Neural progenitor cell (in vitro differentiated cells): ENCODE results near the gene PTPRC. TPM values are rescaled to one million over a fixed set of nuclear protein-coding genes. Genes with fewer than 3 reads are reported as not detected.

Source experiments
- DNase-seq: peaks from one replicate; pipeline ENCODE4 v3.0.0-alpha.2; 2016; ENCODE audit warnings: low spot score
- H2AFZ ChIP-seq: fragments of 200-600 bp; sonication (generic); replicated peaks from 2 replicates; pipeline ENCODE4 v1.6.1; 2016; ENCODE audit warnings: antibody characterized with exemption
- H3F3A ChIP-seq: fragments of 200-600 bp; sonication (generic); 2 replicates; pipeline ENCODE4 v1.6.1; 2016; ENCODE audit warnings: antibody characterized with exemption, low read depth
- H3K27ac ChIP-seq: fragments of 200-600 bp; sonication (generic); 2 replicates; pipeline ENCODE4 v1.5.1; 2016; ENCODE audit warnings: mild to moderate bottlenecking
- H3K27me3 ChIP-seq: fragments of 200-600 bp; sonication (generic); 2 replicates; pipeline ENCODE4 v1.6.1; 2016; ENCODE audit warnings: mild to moderate bottlenecking, moderate library complexity
- H3K36me3 ChIP-seq: fragments of 200-600 bp; sonication (generic); 2 replicates; pipeline ENCODE4 v1.5.1; 2016
- H3K4me1 ChIP-seq: fragments of 200-600 bp; sonication (generic); 2 replicates; pipeline ENCODE4 v1.6.1; 2016; ENCODE audit warnings: mixed run types
- H3K4me2 ChIP-seq: fragments of 200-600 bp; sonication (generic); 2 replicates; pipeline ENCODE4 v1.6.1; 2016
- H3K4me3 ChIP-seq: fragments of 200-600 bp; sonication (generic); 2 replicates; pipeline ENCODE4 v1.5.1; 2016
- H3K79me2 ChIP-seq: fragments of 200-600 bp; sonication (generic); 2 replicates; pipeline ENCODE4 v1.6.1; 2016; ENCODE audit warnings: low read depth
- H3K9ac ChIP-seq: fragments of 200-600 bp; sonication (generic); 2 replicates; pipeline ENCODE4 v1.6.1; 2016
- H3K9me3 ChIP-seq: fragments of 200-600 bp; sonication (generic); 2 replicates; pipeline ENCODE4 v1.5.1; 2016; ENCODE audit warnings: low read depth
- H4K20me1 ChIP-seq: fragments of 200-600 bp; sonication (generic); 2 replicates; pipeline ENCODE4 v1.6.1; 2016; ENCODE audit warnings: low read depth
- H3K27ac Mint-ChIP-seq: 3 replicates; pipeline ENCODE4 v1.8.0; 2021; ENCODE audit warnings: mixed read lengths
- H3K27me3 Mint-ChIP-seq: 2 replicates; pipeline ENCODE4 v1.8.0; 2022; ENCODE audit warnings: low read depth, mild to moderate bottlenecking, inconsistent platforms, moderate library complexity, mixed read lengths; ENCODE audit not compliant: insufficient read depth
- H3K36me3 Mint-ChIP-seq: 3 replicates; pipeline ENCODE4 v1.8.0; 2021; ENCODE audit warnings: mixed read lengths
- H3K4me1 Mint-ChIP-seq: 3 replicates; pipeline ENCODE4 v1.8.0; 2021; ENCODE audit warnings: mixed read lengths
- H3K4me3 Mint-ChIP-seq: 3 replicates; pipeline ENCODE4 v1.8.0; 2021; ENCODE audit warnings: mild to moderate bottlenecking, moderate library complexity, mixed read lengths
- H3K9me3 Mint-ChIP-seq: 3 replicates; pipeline ENCODE4 v1.8.0; 2020; ENCODE audit warnings: mixed read lengths
- EZH2 ChIP-seq: fragments of 200-600 bp; sonication (generic); IDR thresholded peaks from 2 replicates; pipeline ENCODE4 v1.6.1; 2017; ENCODE audit warnings: antibody characterized with exemption, mild to moderate bottlenecking, moderate library complexity
- EZH2phosphoT487 ChIP-seq: fragments of 200-600 bp; sonication (generic); IDR thresholded peaks from 2 replicates; pipeline ENCODE4 v1.6.1; 2017; ENCODE audit warnings: antibody characterized with exemption
- total RNA-seq: library from RNA; depleted of rRNA; stranded (reverse); fragments of >200 nt; gene quantifications from 2 replicates; pipeline ENCODE4 v1.2.3, GENCODE V29; 2015; ENCODE audit warnings: low replicate concordance
- TF ChIP-seq, protein P1 (sequence below): fragments of 200-600 bp; sonication (generic); IDR thresholded peaks from 2 replicates; pipeline ENCODE4 v1.5.1; 2017; ENCODE audit warnings: antibody characterized with exemption, mild to moderate bottlenecking

The PTPRC gene
- total RNA-seq, 1 donor from 2014 or later, result not detected

DNA sequence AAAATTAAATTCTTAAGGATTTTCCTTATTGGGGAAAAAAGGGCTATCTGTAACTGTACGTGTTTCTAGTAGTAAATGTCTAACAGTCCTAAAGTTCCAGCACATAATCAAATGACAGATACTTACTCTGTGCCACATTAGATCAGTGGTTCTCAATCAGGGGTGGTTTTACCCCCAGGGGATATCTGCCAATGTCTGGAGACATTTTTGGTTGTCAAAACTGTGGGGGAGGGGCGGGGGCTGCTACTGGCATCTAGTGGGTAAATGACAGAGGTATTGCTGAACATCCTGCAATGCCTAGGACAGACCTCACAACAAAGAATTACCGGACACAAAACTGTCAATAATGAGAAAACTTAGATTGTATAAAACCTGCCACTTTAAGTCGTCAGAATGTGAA is 33.4 kb upstream of the PTPRC start:
- DNase-seq, result peak; percentile 15
- peak overlapping the region; percentile 25 for H3K4me3 Mint-ChIP-seq
- H3K4me1 Mint-ChIP-seq, result peaks cover 32% of the 10 kb centered on the region
- Histone ChIP-seq H2AFZ (no peak overlapping the region), H3K27me3 (no peaks in the 10 kb centered on the region), H3K4me2 (peak overlapping the region; percentile 62), H3K36me3 (no peaks in the 10 kb centered on the region), H3K9me3 (no peaks in the 10 kb centered on the region), H3F3A (no peaks in the 10 kb centered on the region), H3K27ac (no peak overlapping the region), H4K20me1 (no peaks in the 10 kb centered on the region), H3K4me3 (no peak overlapping the region), H3K9ac (no peak overlapping the region), H3K4me1 (peaks cover 15% of the 10 kb centered on the region), H3K79me2 (no peaks in the 10 kb centered on the region)
- TF ChIP-seq, protein P1, sequence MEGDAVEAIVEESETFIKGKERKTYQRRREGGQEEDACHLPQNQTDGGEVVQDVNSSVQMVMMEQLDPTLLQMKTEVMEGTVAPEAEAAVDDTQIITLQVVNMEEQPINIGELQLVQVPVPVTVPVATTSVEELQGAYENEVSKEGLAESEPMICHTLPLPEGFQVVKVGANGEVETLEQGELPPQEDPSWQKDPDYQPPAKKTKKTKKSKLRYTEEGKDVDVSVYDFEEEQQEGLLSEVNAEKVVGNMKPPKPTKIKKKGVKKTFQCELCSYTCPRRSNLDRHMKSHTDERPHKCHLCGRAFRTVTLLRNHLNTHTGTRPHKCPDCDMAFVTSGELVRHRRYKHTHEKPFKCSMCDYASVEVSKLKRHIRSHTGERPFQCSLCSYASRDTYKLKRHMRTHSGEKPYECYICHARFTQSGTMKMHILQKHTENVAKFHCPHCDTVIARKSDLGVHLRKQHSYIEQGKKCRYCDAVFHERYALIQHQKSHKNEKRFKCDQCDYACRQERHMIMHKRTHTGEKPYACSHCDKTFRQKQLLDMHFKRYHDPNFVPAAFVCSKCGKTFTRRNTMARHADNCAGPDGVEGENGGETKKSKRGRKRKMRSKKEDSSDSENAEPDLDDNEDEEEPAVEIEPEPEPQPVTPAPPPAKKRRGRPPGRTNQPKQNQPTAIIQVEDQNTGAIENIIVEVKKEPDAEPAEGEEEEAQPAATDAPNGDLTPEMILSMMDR, result no peak
- TF ChIP-seq EZH2 (no peak), EZH2phosphoT487 (no peak)
- H3K27me3 Mint-ChIP-seq, result peaks cover 5% of the 10 kb centered on the region
- H3K36me3 Mint-ChIP-seq, result no peaks in the 10 kb centered on the region
- peaks cover 3% of the 10 kb centered on the region for H3K9me3 Mint-ChIP-seq
- peak overlapping the region; percentile 36 for H3K27ac Mint-ChIP-seq

DNA sequence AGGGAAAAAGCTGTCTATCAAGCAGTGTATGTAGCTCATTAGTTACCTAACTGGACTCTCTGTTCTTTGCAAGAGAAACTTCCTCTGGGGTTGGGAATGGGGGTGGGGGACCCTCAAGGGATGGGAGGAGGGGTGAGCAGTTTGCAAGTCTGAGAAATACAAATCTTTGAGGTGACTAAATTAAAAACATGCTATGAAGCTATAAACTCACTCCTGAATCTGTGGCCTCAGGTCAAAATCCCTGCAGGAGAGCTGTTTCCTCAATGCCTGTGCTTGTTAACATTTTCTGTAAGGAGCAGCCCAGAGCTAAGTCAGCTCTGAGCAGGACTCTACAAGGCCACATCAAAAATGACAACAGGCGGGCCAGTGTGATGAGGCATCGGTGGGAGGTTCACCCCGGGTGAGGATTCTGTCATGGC is 32.8 kb upstream of the PTPRC start:
- Mint-ChIP-seq H3K36me3 (no peaks in the 10 kb centered on the region), H3K4me1 (peaks cover 32% of the 10 kb centered on the region), H3K27me3 (peaks cover 5% of the 10 kb centered on the region), H3K27ac (peak overlapping the region; percentile 47), H3K4me3 (peak overlapping the region; percentile 33), H3K9me3 (peaks cover 3% of the 10 kb centered on the region)
- Histone ChIP-seq H3K4me3 (no peak overlapping the region), H3K79me2 (no peaks in the 10 kb centered on the region), H3K9me3 (no peaks in the 10 kb centered on the region), H3K27me3 (no peaks in the 10 kb centered on the region), H3K27ac (no peak overlapping the region), H2AFZ (no peak overlapping the region), H3K4me2 (peak overlapping the region; percentile 62), H3K4me1 (peaks cover 15% of the 10 kb centered on the region), H3F3A (no peaks in the 10 kb centered on the region), H3K36me3 (no peaks in the 10 kb centered on the region), H4K20me1 (no peaks in the 10 kb centered on the region), H3K9ac (no peak overlapping the region)
- TF ChIP-seq EZH2 (no peak), EZH2phosphoT487 (no peak)
- TF ChIP-seq, protein P1, result no peak
- DNase-seq, result peak; percentile 17

DNA sequence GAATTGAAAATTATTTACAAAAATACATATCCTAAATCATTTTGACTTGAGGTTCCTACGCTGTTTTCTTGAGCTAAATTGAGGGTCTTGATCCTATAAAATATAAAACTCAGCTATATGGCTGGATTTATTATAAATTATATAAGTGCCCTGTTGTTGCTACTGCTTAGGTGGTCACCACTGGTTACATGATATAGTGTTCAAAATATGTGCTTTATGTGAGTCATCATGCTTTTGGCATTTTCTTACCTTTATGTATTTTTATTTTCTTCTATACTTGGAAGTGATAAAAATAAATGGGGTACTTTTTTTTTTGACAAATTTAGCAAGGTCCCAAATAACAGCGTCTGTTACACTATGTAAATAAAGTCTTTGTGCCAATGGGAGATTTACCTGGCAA is 31.1 kb upstream of the PTPRC start:
- Histone ChIP-seq H3F3A (no peaks in the 10 kb centered on the region), H3K36me3 (no peaks in the 10 kb centered on the region), H3K79me2 (no peaks in the 10 kb centered on the region), H3K4me1 (peaks cover 15% of the 10 kb centered on the region), H3K27me3 (no peaks in the 10 kb centered on the region), H3K4me3 (no peak overlapping the region), H3K4me2 (no peak overlapping the region), H3K9ac (no peak overlapping the region), H3K9me3 (no peaks in the 10 kb centered on the region), H2AFZ (no peak overlapping the region), H4K20me1 (no peaks in the 10 kb centered on the region), H3K27ac (no peak overlapping the region)
- H3K36me3 Mint-ChIP-seq, result no peaks in the 10 kb centered on the region
- no peak overlapping the region for H3K4me3 Mint-ChIP-seq
- no peak for DNase-seq
- no peaks in the 10 kb centered on the region for H3K9me3 Mint-ChIP-seq
- no peak overlapping the region for H3K27ac Mint-ChIP-seq
- H3K4me1 Mint-ChIP-seq, result peaks cover 32% of the 10 kb centered on the region
- no peaks in the 10 kb centered on the region for H3K27me3 Mint-ChIP-seq
- TF ChIP-seq, protein P1, result no peak
- no peak for TF ChIP-seq EZH2phosphoT487
- TF ChIP-seq EZH2, result no peak
